H9 (cell line): ENCODE results near the gene CTNS. TPM values are rescaled to one million over a fixed set of nuclear protein-coding genes. Genes with fewer than 3 reads are reported as not detected.

Source experiments
- DNase-seq: peaks from one replicate; pipeline ENCODE4 v3.0.0-alpha.2; 2017
- H2AFZ ChIP-seq: one replicate; pipeline ENCODE4 v1.6.1; 2013; ENCODE audit warnings: mild to moderate bottlenecking, low read length, control low read depth, moderate library complexity
- H2AK5ac ChIP-seq: 2 replicates; pipeline ENCODE4 v1.6.1; 2013; ENCODE audit warnings: low read length, control low read depth, mixed read lengths; ENCODE audit not compliant: insufficient read length
- H2BK120ac ChIP-seq: one replicate; pipeline ENCODE4 v1.6.1; 2013; ENCODE audit warnings: low read depth, mild to moderate bottlenecking, low read length, control low read depth, inconsistent platforms; ENCODE audit not compliant: poor library complexity, severe bottlenecking
- H2BK12ac ChIP-seq: 2 replicates; pipeline ENCODE4 v1.6.1; 2013; ENCODE audit warnings: low read length, control low read depth, mixed read lengths, low read depth; ENCODE audit not compliant: insufficient read length
- H2BK15ac ChIP-seq: 2 replicates; pipeline ENCODE4 v1.6.1; 2013; ENCODE audit warnings: low read depth, low read length, control low read depth
- H2BK20ac ChIP-seq: one replicate; pipeline ENCODE4 v1.6.1; 2013; ENCODE audit warnings: low read depth, mild to moderate bottlenecking, low read length, control low read depth, inconsistent platforms; ENCODE audit not compliant: poor library complexity, severe bottlenecking
- H2BK5ac ChIP-seq: 2 replicates; pipeline ENCODE4 v1.6.1; 2013; ENCODE audit warnings: low read length, control low read depth, mixed read lengths; ENCODE audit not compliant: insufficient read length
- H3K14ac ChIP-seq: 2 replicates; pipeline ENCODE4 v1.6.1; 2013; ENCODE audit warnings: low read length, control low read depth; ENCODE audit not compliant: insufficient read depth
- H3K18ac ChIP-seq: 2 replicates; pipeline ENCODE4 v1.6.1; 2013; ENCODE audit warnings: low read depth, mild to moderate bottlenecking, mixed read lengths, low read length, control low read depth; ENCODE audit not compliant: insufficient read length
- H3K23ac ChIP-seq: 2 replicates; pipeline ENCODE4 v1.6.1; 2013; ENCODE audit warnings: low read length, control low read depth, mixed read lengths, low read depth; ENCODE audit not compliant: insufficient read length
- H3K23me2 ChIP-seq: 2 replicates; pipeline ENCODE4 v1.6.1; 2013; ENCODE audit warnings: low read depth, mild to moderate bottlenecking, mixed read lengths, low read length, control low read depth; ENCODE audit not compliant: insufficient read length, poor library complexity, severe bottlenecking
- H3K27ac ChIP-seq: 2 replicates; pipeline ENCODE4 v1.5.1; 2013; ENCODE audit warnings: low read length, control low read depth, mixed read lengths, low read depth; ENCODE audit not compliant: insufficient read length
- H3K27me3 ChIP-seq: 2 replicates; pipeline ENCODE4 v1.6.1; 2013; ENCODE audit warnings: low read length, control low read depth, inconsistent platforms; ENCODE audit not compliant: insufficient read depth
- H3K4ac ChIP-seq: 2 replicates; pipeline ENCODE4 v1.6.1; 2013; ENCODE audit warnings: low read depth, mild to moderate bottlenecking, control low read depth, inconsistent platforms, low read length, moderate library complexity
- H3K4me1 ChIP-seq: 2 replicates; pipeline ENCODE4 v1.6.1; 2013; ENCODE audit warnings: low read length, control low read depth, inconsistent platforms; ENCODE audit not compliant: insufficient read depth
- H3K4me2 ChIP-seq: 2 replicates; pipeline ENCODE4 v1.6.1; 2013; ENCODE audit warnings: low read length, control low read depth, mixed read lengths; ENCODE audit not compliant: insufficient read length, insufficient read depth
- H3K56ac ChIP-seq: 2 replicates; pipeline ENCODE4 v1.6.1; 2013; ENCODE audit warnings: low read depth, mild to moderate bottlenecking, mixed read lengths, low read length, control low read depth; ENCODE audit not compliant: insufficient read length
- H3K79me1 ChIP-seq: 2 replicates; pipeline ENCODE4 v1.6.1; 2013; ENCODE audit warnings: low read depth, mild to moderate bottlenecking, moderate library complexity, low read length, control low read depth, inconsistent platforms; ENCODE audit not compliant: insufficient read depth, poor library complexity, severe bottlenecking
- H3K79me2 ChIP-seq: 2 replicates; pipeline ENCODE4 v1.6.1; 2013; ENCODE audit warnings: low read length, control low read depth, inconsistent platforms; ENCODE audit not compliant: insufficient read depth
- H3K9ac ChIP-seq: 2 replicates; pipeline ENCODE4 v1.6.1; 2013; ENCODE audit warnings: low read length, control low read depth, mixed read lengths; ENCODE audit not compliant: insufficient read length; ENCODE audit errors: extremely low read depth
- H3K9me3 ChIP-seq: one replicate; pipeline ENCODE4 v1.6.1; 2013; ENCODE audit warnings: low read depth, low read length, inconsistent platforms; ENCODE audit not compliant: control insufficient read depth
- H3T11ph ChIP-seq: one replicate; pipeline ENCODE4 v1.6.1; 2013; ENCODE audit warnings: mild to moderate bottlenecking, low read length, control low read depth, inconsistent platforms
- H4K20me1 ChIP-seq: one replicate; pipeline ENCODE4 v1.6.1; 2013; ENCODE audit not compliant: control insufficient read depth, insufficient read length, insufficient read depth
- H4K5ac ChIP-seq: 2 replicates; pipeline ENCODE4 v1.6.1; 2013; ENCODE audit warnings: low read depth, mild to moderate bottlenecking, mixed read lengths, low read length, control low read depth; ENCODE audit not compliant: insufficient read length
- H4K8ac ChIP-seq: replicated peaks from 2 replicates; pipeline ENCODE4 v1.6.1; 2013; ENCODE audit warnings: low read length, control low read depth, mixed read lengths, low read depth; ENCODE audit not compliant: insufficient read length
- H4K91ac ChIP-seq: 2 replicates; pipeline ENCODE4 v1.6.1; 2013; ENCODE audit warnings: low read depth, mild to moderate bottlenecking, moderate library complexity, mixed read lengths, low read length, control low read depth; ENCODE audit not compliant: insufficient read length
- H3K27ac Mint-ChIP-seq, 3 experiments: 2 replicates in 2 of 3; 3 replicates in 1 of 3; pipeline ENCODE4 v1.8.0; 2020 to 2021; ENCODE audit warnings: mixed read lengths in 3 of 3, mild to moderate bottlenecking in 1 of 3, moderate library complexity in 1 of 3
- H3K27me3 Mint-ChIP-seq: 2 replicates; pipeline ENCODE4 v1.8.0; 2021; ENCODE audit warnings: low read depth, mild to moderate bottlenecking, moderate library complexity, mixed read lengths
- H3K36me3 Mint-ChIP-seq, 3 experiments: 2 replicates in 2 of 3; 3 replicates in 1 of 3; pipeline ENCODE4 v1.8.0; 2020 to 2021; ENCODE audit warnings: low read depth in 3 of 3, mixed read lengths in 3 of 3; ENCODE audit not compliant: insufficient read depth in 1 of 3
- H3K4me1 Mint-ChIP-seq, 2 experiments: 2 replicates each; pipeline ENCODE4 v1.8.0; 2020; ENCODE audit warnings: mixed read lengths in 2 of 2
- H3K4me3 Mint-ChIP-seq, 2 experiments: 2 replicates in 1 of 2; 3 replicates in 1 of 2; pipeline ENCODE4 v1.8.0; 2020 to 2021; ENCODE audit warnings: mild to moderate bottlenecking in 2 of 2, mixed read lengths in 2 of 2, moderate library complexity in 1 of 2
- H3K9me3 Mint-ChIP-seq, 2 experiments: 2 replicates in 1 of 2; 3 replicates in 1 of 2; pipeline ENCODE4 v1.8.0; 2020; ENCODE audit warnings: mild to moderate bottlenecking in 2 of 2, mixed read lengths in 2 of 2, moderate library complexity in 1 of 2
- CTCF ChIP-seq: fragments of 200-600 bp; sonication (generic); conservative IDR thresholded peaks from 3 replicates; pipeline ENCODE4 v1.8.0; 2021; ENCODE audit warnings: antibody characterized with exemption, mild to moderate bottlenecking
- WGBS: extraction: QIAGEN DNeasy Blood & Tissue Kit; methylation state at CpG from one replicate; pipeline ENCODE4 v1.1.7; 2013; ENCODE audit warnings: missing lambda C conversion rate, low lambda C conversion rate, mixed read lengths; ENCODE audit not compliant: insufficient read length; ENCODE audit errors: extremely low coverage; 5-methylcytosine and 5-hydroxymethylcytosine counted together
- total RNA-seq: library from RNA; stranded (reverse); gene quantifications from 2 replicates; pipeline ENCODE4 v1.2.1, GENCODE V29; 2021

CTNS gene
- total RNA-seq, 1 experiment from 2014 or later = 12.8 TPM

GRCh38 chr17:3630781-3631180 lies 5.8 kb upstream of the CTNS start:
- peaks cover 9% of the 10 kb centered on the region for H3K79me1 ChIP-seq
- peaks cover 7% of the 10 kb centered on the region; the same call in 1 of the 2 replicates for H3K79me2 ChIP-seq
- no peak overlapping the region for H2BK20ac ChIP-seq
- H3K4me1 ChIP-seq = no peaks in the 10 kb centered on the region
- no peaks in the 10 kb centered on the region for H3K9me3 Mint-ChIP-seq
- no peaks in the 10 kb centered on the region for H3K27me3 ChIP-seq
- no peak for TF ChIP-seq CTCF
- H2BK120ac ChIP-seq = no peak overlapping the region
- H3K14ac ChIP-seq = no peak overlapping the region
- H2AFZ ChIP-seq = no peak overlapping the region
- H3K4me3 Mint-ChIP-seq = no peak overlapping the region
- no peak overlapping the region for H2BK5ac ChIP-seq
- no peaks in the 10 kb centered on the region for H3K9me3 ChIP-seq
- H3K27me3 Mint-ChIP-seq = no peaks in the 10 kb centered on the region
- H4K5ac ChIP-seq = no peak overlapping the region
- H3K27ac ChIP-seq = no peak overlapping the region
- peaks cover 3% of the 10 kb centered on the region for H3K23me2 ChIP-seq
- H3K4ac ChIP-seq = no peak overlapping the region
- no peak overlapping the region for H2BK12ac ChIP-seq
- peaks cover 20 to 57% (median 54%) of the 10 kb centered on the region in 3 experiments; a peak in 6 of 7 replicates for H3K36me3 Mint-ChIP-seq
- H4K91ac ChIP-seq = no peak overlapping the region
- H4K8ac ChIP-seq = no peak overlapping the region
- H3K23ac ChIP-seq = no peak overlapping the region
- DNase-seq = no peak
- H3T11ph ChIP-seq = no peak overlapping the region
- H2AK5ac ChIP-seq = no peak overlapping the region
- no peak overlapping the region for H2BK15ac ChIP-seq
- H3K56ac ChIP-seq = no peak overlapping the region
- no peak overlapping the region for H3K27ac Mint-ChIP-seq
- H4K20me1 ChIP-seq = no peaks in the 10 kb centered on the region
- no peak overlapping the region for H3K18ac ChIP-seq
- no peak overlapping the region for H3K4me2 ChIP-seq
- H3K4me1 Mint-ChIP-seq = peaks cover 5 to 7% of the 10 kb centered on the region in 2 experiments
- no peak overlapping the region for H3K9ac ChIP-seq
- WGBS = no CpG with 5 or more reads among the region's 10 CpGs
